Measurements from ENCODE around the gene RPLP2. TPM values are rescaled to one million over a fixed set of nuclear protein-coding genes. Genes with fewer than 3 reads are reported as not detected.

Gene RPLP2
- total RNA-seq, 1 experiment from 2014 or later = 3,468 TPM

- CTCF ChIA-PET = no interaction called here
- POLR2A ChIA-PET = no interaction called here
- H3K4me3 ChIP-seq (ENCODE audit: low read depth in 2 of 2, low read length in 2 of 2) = peak within 1 kb of the TSS; percentile 78 to 89
- no peak for DNase-seq (ENCODE audit: low read depth, low spot score)
- peak; percentile 59; the same call in 1 of the 2 replicates for TF ChIP-seq POLR2AphosphoS5 (IDR thresholded peaks at IDR 0.05; ENCODE audit: low read depth, low read length)
- TF ChIP-seq CTCF (IDR thresholded peaks at IDR 0.05) = no peak
- TF ChIP-seq SIN3A (IDR thresholded peaks at IDR 0.05; ENCODE audit: borderline replicate concordance, insufficient read depth, low read depth, low read length) = peak; percentile 80; the same call in 1 of the 2 replicates
- ATAC-seq = peak; percentile 23
- H3K4me1 ChIP-seq (ENCODE audit: control insufficient read depth, insufficient read depth, low read length) = peaks cover 59% of the 10 kb centered on the region
- H3K36me3 ChIP-seq (ENCODE audit: control insufficient read depth, insufficient read depth, low read length) = peaks cover 5% of the 10 kb centered on the region; the same call in 1 of the 2 replicates
- intact Hi-C loops (cut with micrococcal nuclease; ENCODE audit: unreplicated experiment) = no loop called here
- H3K27me3 ChIP-seq (ENCODE audit: control insufficient read depth, insufficient read depth, low read length) = no peaks in the 10 kb centered on the region
- peak within 1 kb of the TSS; percentile 93 for H3K27ac ChIP-seq (ENCODE audit: low read length)
- in situ Hi-C loops (cut with HindIII; ENCODE audit: low pct_unique_long_range_greater_than_20kb, low sequenced_read_pairs) = no loop called here
- BruUV-seq (replicated peaks) = no TSS peak
- H3K9me3 ChIP-seq (ENCODE audit: control insufficient read depth, insufficient read depth, low read depth, low read length) = no peaks in the 10 kb centered on the region
These were observed 22.9 kb downstream of the RPLP2 start, which contains the start of gene CD151 for GRCh38 chr11:832529-833113. CD151 (plus strand) TSS chr11:832952; CDS start chr11:836070, 3,118 bp downstream.

- BruUV-seq (replicated peaks) = no TSS peak
- POLR2A ChIA-PET = interaction anchor here (0.5 kb wide), 1 partner anchor 166 kb away, joined by 3 read pairs; no protein-coding TSS in a partner anchor
- no peak for TF ChIP-seq POLR2AphosphoS5 (IDR thresholded peaks at IDR 0.05; ENCODE audit: low read depth, low read length)
- TF ChIP-seq CTCF (IDR thresholded peaks at IDR 0.05) = no peak
- TF ChIP-seq TCF7L2 (IDR thresholded peaks at IDR 0.05; ENCODE audit: low read depth, low read length) = no peak
- no peak for TF ChIP-seq REST (IDR thresholded peaks at IDR 0.05; ENCODE audit: insufficient read depth in 1 of 2, low read depth in 2 of 2, low read length in 1 of 2)
- TF ChIP-seq SIN3A (IDR thresholded peaks at IDR 0.05; ENCODE audit: borderline replicate concordance, insufficient read depth, low read depth, low read length) = peak; percentile 82; the same call in 1 of the 2 replicates
These were observed 23.5 kb downstream of the RPLP2 start for GRCh38 chr11:833114-833791.

More at GRCh38 chr11:833114-833791, 23.5 kb downstream of the RPLP2 start:
- Histone ChIP-seq H3K36me3 (ENCODE audit: control insufficient read depth, insufficient read depth, low read length) (peaks cover 5% of the 10 kb centered on the region; the same call in 1 of the 2 replicates), H3K27ac (ENCODE audit: low read length) (peak overlapping the region; percentile 93), H3K27me3 (ENCODE audit: control insufficient read depth, insufficient read depth, low read length) (no peaks in the 10 kb centered on the region), H3K4me3 (ENCODE audit: low read depth in 2 of 2, low read length in 2 of 2) (peak overlapping the region; percentile 78 to 89), H3K9me3 (ENCODE audit: control insufficient read depth, insufficient read depth, low read depth, low read length) (no peaks in the 10 kb centered on the region), H3K4me1 (ENCODE audit: control insufficient read depth, insufficient read depth, low read length) (peaks cover 58% of the 10 kb centered on the region)
- CTCF ChIA-PET = no interaction called here
- in situ Hi-C loops (cut with HindIII; ENCODE audit: low pct_unique_long_range_greater_than_20kb, low sequenced_read_pairs) (no loop called here), intact Hi-C loops (cut with micrococcal nuclease; ENCODE audit: unreplicated experiment) (no loop called here)
- ATAC-seq (no peak), DNase-seq (ENCODE audit: low read depth, low spot score) (no peak)
